ENCODE results near the gene STXBP5. TPM values are rescaled to one million over a fixed set of nuclear protein-coding genes. Genes with fewer than 3 reads are reported as not detected.

The STXBP5 gene
- total and polyA plus RNA-seq, 2 of the 13 experiments (the other 11 are each of a cell fraction or from before 2014, with no cell fraction given), result 8.8 to 19.4 TPM

DNA sequence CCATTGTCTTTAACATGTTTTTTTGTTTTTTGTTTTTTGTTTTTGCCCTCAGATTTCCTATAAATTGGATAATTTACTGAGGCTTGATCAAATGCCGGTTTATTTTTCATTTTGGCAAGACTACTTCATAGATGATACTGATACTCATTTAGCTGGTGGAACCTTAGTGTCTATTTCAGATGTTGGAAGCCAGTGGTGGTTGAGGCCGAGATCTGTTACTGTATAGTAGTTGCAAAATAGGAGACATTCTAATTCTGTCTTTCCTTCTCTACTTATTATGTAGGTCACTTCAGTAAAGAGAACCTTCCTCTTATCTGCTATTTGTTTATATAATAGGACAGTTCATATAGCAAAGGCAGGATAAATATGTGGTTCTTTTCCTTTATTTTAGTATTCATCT lies 63.4 kb downstream of the STXBP5 start:
- no peaks in the 10 kb centered on the region for H3K4me1 ChIP-seq (ENCODE audit: insufficient read depth, low read length)
- no peak overlapping the region for H3K9ac ChIP-seq (ENCODE audit: insufficient read depth, low read depth, low read length)
- H3K36me3 ChIP-seq (replicated peaks in 1 of 2; ENCODE audit: control insufficient read depth in 1 of 2, insufficient read depth in 2 of 2, low read length in 2 of 2), result peaks cover 1 to 4% of the 10 kb centered on the region in 2 experiments; a peak in 3 of 5 replicates
- intact Hi-C loops (cut with micrococcal nuclease; ENCODE audit: unreplicated experiment), result no loop called here
- no peaks in the 10 kb centered on the region for H4K20me1 ChIP-seq (ENCODE audit: insufficient read depth, low read length)
- H3K4me3 ChIP-seq (replicated peaks in 1 of 3; ENCODE audit: insufficient read depth in 1 of 3, low read depth in 2 of 3, low read length in 3 of 3), result no peak overlapping the region
- FAIRE-seq, result no peak
- in situ Hi-C loops (cut with HindIII; ENCODE audit: extremely low pct_ligation_motif_present, low pct_unique_long_range_greater_than_20kb), result no loop called here
- H2AFZ ChIP-seq (ENCODE audit: low read length), result no peak overlapping the region
- 97% methylated on average over 2 of the region's 2 CpGs for WGBS (ENCODE audit: low lambda C conversion rate)
- ATAC-seq, result no peak
- ChIA-PET POLR2A (no interaction called here), CTCF (ENCODE audit: low intra/inter-chr PET ratio, low total read pairs) (no interaction called here)
- no peaks in the 10 kb centered on the region for H3K9me3 ChIP-seq (ENCODE audit: low read length)
- H3K4me2 ChIP-seq (ENCODE audit: low read depth, low read length), result no peak overlapping the region
- no peaks in the 10 kb centered on the region for H3K79me2 ChIP-seq (ENCODE audit: insufficient read depth, low read length)
- no TSS peak for BruUV-seq (replicated peaks)
- H3K27me3 ChIP-seq (ENCODE audit: control insufficient read depth in 1 of 2, insufficient read depth in 2 of 2, low read length in 2 of 2), result no peaks in the 10 kb centered on the region
- no peak overlapping the region for H3K27ac ChIP-seq (ENCODE audit: extremely low read length, insufficient read depth, low read length)
- DNase-seq (ENCODE audit: low spot score), result no peak
- TF ChIP-seq ZNF776 (CRISPR knock-in tag; IDR thresholded peaks at IDR 0.05) (no peak), MXI1 (IDR thresholded peaks at IDR 0.05; ENCODE audit: borderline replicate concordance, low read depth, low read length) (no peak), CBX1 (IDR thresholded peaks at IDR 0.05; ENCODE audit: low read depth) (no peak), ZNF382 (CRISPR knock-in tag; IDR thresholded peaks at IDR 0.05; ENCODE audit: borderline replicate concordance) (no peak), THYN1 (CRISPR knock-in tag; IDR thresholded peaks at IDR 0.05; ENCODE audit: borderline replicate concordance, low read depth) (no peak), SOX5 (CRISPR knock-in tag; IDR thresholded peaks at IDR 0.05; ENCODE audit: borderline replicate concordance) (no peak), ZNF563 (CRISPR knock-in tag; IDR thresholded peaks at IDR 0.05) (no peak), ELF1 (CRISPR knock-in tag; IDR thresholded peaks at IDR 0.05) (no peak), BRCA1 (CRISPR knock-in tag; IDR thresholded peaks at IDR 0.05) (no peak), THAP11 (CRISPR knock-in tag; IDR thresholded peaks at IDR 0.05) (no peak), ZNF124 (CRISPR knock-in tag; IDR thresholded peaks at IDR 0.05) (no peak), ATM (IDR thresholded peaks at IDR 0.05; ENCODE audit: borderline replicate concordance) (no peak), ZNF510 (CRISPR knock-in tag; IDR thresholded peaks at IDR 0.05; ENCODE audit: low read depth) (no peak), ZNF891 (CRISPR knock-in tag; IDR thresholded peaks at IDR 0.05) (no peak), CHD2 (IDR thresholded peaks at IDR 0.05; ENCODE audit: low read depth, low read length) (no peak)
- TF ChIP-seq, protein P1, sequence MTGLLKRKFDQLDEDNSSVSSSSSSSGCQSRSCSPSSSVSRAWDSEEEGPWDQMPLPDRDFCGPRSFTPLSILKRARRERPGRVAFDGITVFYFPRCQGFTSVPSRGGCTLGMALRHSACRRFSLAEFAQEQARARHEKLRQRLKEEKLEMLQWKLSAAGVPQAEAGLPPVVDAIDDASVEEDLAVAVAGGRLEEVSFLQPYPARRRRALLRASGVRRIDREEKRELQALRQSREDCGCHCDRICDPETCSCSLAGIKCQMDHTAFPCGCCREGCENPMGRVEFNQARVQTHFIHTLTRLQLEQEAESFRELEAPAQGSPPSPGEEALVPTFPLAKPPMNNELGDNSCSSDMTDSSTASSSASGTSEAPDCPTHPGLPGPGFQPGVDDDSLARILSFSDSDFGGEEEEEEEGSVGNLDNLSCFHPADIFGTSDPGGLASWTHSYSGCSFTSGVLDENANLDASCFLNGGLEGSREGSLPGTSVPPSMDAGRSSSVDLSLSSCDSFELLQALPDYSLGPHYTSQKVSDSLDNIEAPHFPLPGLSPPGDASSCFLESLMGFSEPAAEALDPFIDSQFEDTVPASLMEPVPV (CRISPR knock-in tag; IDR thresholded peaks at IDR 0.05), result no peak
- TF ChIP-seq, protein P2, sequence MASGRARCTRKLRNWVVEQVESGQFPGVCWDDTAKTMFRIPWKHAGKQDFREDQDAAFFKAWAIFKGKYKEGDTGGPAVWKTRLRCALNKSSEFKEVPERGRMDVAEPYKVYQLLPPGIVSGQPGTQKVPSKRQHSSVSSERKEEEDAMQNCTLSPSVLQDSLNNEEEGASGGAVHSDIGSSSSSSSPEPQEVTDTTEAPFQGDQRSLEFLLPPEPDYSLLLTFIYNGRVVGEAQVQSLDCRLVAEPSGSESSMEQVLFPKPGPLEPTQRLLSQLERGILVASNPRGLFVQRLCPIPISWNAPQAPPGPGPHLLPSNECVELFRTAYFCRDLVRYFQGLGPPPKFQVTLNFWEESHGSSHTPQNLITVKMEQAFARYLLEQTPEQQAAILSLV (CRISPR knock-in tag; IDR thresholded peaks at IDR 0.05; ENCODE audit: borderline replicate concordance), result no peak
